Left forelimb (tissue), 1 donor: ENCODE measurements around the gene CHRND.
"Not testable (repeated sequence)": the region's sequence is repeated elsewhere in the genome, so short reads cannot be mapped to it uniquely, and the experiment has no call there.

Experiments
- DNase-seq: peaks from one replicate; pipeline ENCODE4 v3.0.0-alpha.2; 2018; ENCODE audit warnings: low spot score

CHRND gene

DNA sequence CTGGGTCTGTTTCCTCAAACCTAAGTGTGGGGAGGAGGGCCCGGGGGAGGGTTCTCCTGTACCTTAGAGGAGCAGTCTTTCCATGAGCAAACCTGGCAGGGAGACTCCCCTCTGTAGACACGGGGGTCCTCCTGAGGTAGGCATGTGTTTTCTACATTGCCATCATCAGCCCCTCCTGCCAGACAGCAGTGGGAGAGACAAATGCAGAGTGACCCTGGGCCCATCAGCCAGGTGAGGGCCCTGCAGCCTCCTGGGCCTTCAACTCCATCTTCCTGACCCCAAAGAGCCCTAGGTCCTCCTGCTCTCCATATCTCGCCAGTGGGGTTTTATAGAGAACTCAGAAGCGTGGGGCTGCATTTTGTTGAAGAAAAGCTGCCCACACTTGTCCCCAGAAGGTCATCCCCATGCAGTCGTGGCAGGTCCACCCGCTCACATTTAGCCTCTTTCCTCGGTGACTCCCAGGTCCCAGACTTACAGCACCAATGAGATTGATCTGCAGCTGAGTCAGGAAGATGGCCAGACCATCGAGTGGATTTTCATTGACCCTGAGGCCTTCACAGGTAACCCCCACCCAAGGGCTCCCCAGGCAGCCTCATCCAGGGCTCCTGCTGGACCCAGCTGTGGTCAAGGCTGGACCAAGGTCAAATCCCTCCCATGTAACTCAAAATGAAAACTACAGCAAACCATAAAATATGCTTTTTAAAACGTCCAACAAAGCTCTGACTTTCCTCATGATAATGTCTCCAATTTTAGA is 16.2 kb downstream of the CHRND start:
- DNase-seq, result no peak

DNA sequence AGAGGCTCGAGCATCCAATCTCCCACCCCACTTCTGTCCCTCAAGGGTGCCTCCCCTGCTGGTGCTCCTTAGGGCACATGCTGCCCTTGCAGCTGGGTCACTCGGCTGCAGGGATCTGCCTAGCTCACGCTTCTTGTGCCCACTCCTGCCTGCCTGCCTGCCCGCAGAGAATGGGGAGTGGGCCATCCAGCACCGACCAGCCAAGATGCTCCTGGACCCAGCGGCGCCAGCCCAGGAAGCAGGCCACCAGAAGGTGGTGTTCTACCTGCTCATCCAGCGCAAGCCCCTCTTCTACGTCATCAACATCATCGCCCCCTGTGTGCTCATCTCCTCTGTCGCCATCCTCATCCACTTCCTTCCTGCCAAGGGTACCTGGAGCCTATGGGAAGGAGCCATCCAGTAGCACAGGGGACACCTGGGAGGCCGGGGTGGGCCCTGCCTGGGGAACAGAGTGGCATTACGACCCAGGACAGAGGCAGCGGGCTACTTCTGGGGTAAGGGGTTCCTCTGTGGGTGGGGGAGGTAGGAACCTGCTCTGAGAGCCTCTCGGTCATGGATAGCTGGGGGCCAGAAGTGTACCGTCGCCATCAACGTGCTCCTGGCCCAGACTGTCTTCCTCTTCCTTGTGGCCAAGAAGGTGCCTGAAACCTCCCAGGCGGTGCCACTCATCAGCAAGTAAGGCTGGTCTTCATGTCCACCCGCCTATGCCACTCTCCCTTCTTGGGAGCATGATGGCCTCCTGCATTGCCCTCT is 16.9 kb downstream of the CHRND start:
- DNase-seq, result no peak

DNA sequence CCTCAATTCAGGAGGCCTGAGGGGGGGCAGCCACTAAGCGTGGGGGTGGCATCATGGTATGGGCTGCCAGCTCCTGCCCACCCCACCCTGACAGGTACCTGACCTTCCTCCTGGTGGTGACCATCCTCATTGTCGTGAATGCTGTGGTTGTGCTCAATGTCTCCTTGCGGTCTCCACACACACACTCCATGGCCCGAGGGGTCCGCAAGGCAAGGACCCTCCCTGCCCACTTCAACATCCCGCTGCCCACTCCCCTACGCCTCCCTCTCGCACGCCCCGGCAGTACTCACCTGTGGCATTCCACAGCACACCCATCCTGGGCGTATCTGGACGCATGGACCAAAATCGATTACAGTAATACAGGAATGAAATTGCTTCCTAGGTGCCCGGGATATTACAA is 17.5 kb downstream of the CHRND start:
- DNase-seq, result no peak

DNA sequence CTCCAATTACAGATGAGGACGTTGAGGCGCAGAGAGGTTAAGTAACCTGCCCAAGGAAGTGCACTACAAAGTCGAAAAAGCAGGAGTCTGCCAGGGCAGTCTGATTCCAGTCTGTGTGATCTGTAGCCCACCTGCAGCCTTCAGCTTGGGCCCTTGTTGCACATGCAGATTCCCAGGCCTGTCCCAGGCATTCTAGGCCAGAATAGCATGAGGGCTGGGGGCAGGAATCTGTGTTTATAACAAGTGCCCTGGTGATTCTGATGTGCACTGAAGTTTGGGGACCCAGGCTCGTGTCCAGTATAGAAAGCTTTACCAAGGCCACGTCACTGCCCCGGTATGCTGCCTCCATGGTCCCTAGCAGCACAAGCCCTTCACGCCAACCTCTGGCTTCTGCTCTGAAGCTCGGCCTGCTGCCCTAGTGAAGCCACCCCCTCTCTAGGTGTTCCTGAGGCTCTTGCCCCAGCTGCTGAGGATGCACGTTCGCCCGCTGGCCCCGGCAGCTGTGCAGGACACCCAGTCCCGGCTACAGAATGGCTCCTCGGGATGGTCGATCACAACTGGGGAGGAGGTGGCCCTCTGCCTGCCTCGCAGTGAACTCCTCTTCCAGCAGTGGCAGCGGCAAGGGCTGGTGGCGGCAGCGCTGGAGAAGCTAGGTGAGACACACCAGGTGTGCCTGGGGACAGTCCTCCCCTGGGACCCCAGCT is 18.1 kb downstream of the CHRND start:
- no peak for DNase-seq

DNA sequence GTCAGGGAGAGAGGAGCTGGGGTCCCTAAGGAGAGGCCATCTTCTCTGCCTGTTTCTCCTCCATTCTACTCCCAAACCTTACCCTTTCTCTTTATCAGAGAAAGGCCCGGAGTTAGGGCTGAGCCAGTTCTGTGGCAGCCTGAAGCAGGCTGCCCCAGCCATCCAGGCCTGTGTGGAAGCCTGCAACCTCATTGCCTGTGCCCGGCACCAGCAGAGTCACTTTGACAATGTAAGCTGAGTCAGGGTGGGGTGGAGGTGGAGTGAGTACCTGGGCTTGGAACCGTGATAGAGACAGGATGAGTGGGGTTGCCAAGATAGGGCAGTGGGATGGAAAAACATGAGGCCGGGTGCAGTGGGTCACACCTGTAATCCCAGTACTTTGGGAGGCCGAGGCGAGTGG is 18.7 kb downstream of the CHRND start:
- no peak for DNase-seq

DNA sequence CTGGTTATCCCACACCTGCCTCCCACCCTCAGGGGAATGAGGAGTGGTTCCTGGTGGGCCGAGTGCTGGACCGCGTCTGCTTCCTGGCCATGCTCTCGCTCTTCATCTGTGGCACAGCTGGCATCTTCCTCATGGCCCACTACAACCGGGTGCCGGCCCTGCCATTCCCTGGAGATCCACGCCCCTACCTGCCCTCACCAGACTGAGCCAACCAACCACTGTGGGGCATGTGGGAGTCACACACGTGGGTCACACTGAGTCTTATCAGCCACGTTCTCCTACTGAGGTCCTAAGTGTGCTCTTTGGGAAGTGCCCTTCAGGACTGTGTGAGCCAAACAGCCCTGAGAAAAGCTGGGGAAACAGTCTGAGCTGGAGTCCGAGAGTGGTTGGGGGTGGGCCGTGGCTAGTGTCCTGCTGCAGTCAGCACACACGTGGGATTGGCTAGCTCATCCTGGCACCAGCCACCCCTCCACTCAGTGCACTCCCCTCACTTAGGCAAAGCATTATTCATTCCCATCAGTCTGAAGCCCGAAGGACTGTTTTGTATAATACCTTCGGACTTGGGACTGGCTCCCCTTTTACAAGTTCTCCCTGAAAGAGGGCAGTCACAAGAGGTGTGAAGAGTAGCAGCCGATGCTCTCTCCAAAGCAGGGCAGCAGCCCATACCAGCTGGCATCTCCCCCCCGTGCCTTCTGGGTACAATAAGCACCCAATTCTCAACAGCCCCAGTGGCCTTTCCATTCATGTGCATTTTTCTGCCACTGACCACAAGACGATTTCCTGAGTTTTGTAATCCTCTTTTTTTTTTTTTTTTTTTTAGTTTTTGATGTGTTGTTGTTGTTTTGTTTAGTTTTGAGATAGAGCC is 19.8 kb downstream of the CHRND start:
- DNase-seq, result no peak

DNA sequence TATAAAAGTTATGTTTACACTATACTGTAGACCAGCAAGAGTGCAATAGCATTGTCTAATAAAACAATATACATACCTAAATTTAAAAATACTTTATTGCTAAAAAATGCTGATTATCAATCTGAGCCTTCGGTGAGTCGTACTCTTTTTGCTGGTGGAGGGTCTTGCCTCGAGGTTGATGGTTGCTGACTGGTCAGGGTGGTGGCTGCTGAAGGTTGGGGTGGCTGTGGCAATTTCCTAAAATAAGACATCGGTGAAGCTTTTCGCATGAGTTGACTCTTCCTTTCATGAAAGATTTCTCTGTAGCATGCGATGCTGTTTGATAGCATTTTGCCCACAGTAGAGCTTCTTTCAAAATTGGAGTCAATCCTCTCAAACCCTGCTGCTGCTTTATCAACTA is 22.0 kb downstream of the CHRND start:
- DNase-seq, result no peak

DNA sequence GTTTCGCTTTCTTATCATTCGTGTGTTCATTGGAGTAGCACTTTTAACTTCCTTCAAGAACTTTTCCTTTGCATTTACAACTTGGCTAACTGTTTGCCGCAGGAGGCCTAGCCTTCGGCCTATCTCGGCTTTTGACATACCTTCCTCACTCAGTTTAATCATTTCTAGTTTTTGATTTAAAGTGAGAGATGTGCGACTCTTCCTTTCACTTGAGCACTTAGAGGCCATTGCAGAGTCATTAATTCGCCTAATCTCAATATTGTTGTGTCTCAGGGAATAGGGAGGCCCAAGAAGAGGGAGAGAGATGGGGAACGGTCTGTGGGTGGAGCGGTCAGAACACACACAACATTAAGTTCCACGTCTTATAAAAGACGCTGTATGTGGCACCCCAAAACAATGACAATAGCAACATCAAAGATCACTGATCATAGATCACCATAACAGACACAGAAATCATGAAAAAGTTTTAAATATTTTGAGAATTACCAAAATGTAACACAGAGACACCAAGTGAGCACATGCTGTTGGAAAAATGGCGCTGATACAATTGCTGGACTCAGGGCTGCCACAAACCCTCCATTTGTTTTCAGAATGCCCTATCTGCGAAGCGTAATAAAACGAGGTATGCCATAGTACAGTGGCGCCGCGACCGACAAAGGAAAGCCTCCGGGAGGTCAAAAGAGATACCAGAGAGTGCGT is 23.8 kb downstream of the CHRND start:
- no peak for DNase-seq

DNA sequence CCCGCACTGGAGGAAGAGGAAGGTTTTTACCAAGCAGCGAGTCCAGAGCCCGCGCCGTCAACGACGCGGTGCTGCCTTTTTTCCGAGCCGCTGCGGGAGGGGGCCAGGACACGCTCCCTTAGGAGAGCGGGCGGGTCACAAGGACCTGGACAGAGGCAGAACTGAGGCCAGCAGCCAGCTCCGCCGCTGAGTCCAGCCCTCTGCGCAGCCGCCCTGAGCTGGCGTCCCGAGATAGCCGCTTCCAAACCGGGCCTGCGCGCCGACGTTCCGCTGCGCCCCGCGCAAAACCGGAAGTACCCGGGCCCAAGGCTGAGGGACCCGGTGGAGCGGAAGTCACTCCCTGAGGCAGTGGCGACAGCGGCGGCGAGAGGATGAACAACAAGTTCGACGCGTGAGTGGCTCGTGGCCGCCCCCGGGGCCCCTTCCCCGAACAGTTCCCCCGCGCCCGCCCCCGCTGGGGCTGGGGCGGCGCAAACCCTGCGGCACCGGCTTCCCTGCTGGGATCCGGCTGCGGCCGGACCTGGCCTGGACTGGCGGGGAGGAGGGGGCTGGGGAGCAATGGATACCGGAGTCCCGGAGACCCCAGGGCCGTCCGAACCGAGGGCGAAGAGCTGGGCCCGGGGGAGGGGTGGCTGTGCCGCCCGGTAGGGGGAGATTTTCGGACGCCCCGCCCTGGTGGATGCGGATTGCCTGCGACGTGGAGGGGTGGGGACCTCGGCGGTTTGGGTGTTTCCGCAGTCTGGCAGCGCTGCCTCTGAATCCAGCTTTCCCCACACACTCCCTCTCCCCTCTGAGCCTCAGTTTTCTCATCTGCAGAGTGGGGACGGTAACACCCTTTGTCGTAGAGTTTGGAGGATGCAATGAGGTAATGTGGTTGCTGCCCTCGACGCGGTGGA is 24.6 kb downstream of the CHRND start, which contains the start of the genes EIF4E2 and TIGD1:
EIF4E2 (plus strand) TSS at position 336 of the 896 bp plus-strand sequence; CDS start at position 372, 36 bp downstream.
TIGD1 (minus strand) TSS at position 204 of the 896 bp plus-strand sequence. CDS start 675 bp downstream, outside the sequence.
- peak; percentile 96 for DNase-seq

DNA sequence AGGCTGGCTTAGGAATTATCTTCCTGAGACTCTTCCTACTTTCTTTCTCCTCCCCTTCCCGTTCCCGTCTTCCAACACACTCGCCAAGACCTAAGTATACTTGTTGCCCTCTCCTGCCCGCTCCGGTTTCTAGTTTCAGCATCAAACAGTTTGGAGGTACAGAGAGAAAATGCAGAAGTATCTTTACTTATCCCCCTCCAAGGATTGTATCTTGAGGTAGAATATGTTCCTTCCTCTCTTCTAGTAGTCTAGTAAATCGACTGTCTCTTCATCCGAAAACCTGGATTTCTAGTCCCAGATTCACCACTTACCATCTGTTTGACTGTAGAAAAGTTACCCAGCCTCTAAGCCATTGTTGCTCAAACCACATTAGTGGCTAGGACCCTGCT is 25.3 kb downstream of the CHRND start:
- DNase-seq, result no peak

DNA sequence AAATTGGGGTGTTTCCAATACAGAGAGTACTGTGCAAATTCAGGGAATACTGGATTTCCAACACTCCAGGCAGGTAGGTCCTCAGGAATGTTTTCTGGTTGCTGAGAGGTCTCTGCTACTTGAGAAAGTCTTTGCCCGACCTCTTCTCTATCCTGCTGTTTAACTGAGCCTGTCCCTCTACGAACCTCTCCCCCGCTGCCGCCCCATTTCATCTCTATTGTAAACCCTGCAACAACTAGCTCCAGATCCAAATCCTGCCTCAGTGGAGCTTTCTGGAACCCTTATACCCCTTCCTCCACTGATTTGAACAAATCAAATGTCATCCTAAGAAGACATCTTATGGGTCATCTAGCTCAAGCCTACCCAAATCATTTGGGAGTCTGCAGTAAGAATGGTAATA is 25.8 kb downstream of the CHRND start:
- DNase-seq, result no peak

DNA sequence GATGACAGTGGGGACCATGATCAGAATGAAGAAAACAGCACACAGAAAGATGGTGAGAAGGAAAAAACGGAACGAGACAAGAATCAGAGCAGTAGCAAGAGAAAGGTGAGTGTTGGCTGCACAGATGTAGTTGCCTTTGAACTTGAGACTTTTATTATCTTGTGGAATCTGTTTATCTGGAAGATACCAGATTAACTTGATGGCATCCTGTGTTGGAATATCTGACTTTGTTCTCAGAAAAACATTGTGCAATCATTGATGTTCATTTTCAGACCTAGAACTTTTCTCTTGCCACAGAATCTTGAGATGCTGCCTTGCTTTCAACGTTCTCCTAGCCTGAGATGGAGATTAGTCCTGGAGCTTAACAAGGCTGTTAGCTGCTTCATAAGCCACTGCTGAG is 30.5 kb downstream of the CHRND start:
- no peak for DNase-seq

DNA sequence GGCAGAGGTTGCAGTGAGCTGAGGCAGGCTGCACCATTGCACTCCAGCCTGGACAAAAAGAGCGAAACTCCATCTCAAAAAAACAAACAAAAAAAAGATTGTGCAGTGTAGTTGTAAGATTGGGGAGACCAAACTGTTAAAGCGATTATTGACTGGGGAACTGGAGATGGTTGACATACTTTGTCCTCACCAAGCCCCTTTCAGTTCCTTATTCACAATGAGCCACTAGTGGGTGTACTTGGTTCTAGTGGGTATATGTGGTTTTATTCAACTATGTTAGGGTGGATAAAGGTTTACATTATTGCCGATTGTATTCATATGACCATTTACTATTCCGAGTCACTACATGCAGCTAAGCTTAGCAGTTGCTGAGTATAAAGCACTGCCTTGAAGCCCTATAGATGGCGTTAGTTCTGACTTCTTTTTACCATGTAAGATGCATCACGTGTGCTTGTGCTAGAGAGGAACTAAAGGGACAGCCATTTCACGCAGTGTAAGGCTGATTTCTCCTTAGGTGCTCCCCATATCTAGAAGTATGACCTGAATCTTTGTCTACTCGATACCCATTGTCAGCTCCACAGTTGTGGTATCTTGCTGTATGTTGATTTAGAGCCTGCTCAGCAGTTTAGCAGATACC is 36.7 kb downstream of the CHRND start:
- no peak for DNase-seq

DNA sequence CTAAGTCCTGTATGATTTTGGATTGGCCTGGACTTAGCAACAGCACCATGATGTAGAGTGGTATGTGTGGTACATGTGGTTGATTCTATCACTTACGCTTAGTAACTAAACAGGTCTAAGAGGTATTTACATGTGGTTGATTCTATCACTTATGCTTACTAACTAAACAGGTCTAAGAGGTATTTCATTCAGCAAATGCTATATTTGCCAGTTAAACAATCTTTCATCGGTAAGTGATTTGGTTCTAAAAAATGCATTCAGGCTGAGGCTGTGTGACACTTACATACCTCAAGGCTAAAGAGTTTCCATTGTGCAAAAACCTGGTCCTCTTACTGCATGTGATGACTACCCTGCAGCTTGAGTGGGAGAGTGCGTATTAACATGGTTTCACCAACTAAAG is 37.6 kb downstream of the CHRND start:
- DNase-seq, result no peak

DNA sequence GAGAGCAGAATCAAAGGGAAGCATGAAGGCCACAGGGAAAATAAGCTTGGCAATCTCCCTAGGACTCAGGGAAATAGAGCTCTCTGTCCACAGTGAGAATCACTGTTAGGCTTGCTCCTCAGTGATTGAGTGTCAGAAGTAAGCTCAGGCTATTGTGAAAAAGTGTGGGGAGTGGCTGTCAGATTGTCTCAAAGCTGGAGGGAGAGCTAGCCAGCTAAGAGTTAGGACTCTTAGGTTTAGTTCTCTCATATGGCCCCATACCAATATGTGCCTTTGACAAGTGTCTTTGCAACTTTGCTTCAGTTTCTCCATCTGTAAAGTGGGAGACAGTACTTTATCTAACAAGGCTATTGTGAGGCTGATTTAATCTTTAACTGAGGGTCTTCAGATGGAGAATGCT is 41.8 kb downstream of the CHRND start:
- DNase-seq, result no peak

DNA sequence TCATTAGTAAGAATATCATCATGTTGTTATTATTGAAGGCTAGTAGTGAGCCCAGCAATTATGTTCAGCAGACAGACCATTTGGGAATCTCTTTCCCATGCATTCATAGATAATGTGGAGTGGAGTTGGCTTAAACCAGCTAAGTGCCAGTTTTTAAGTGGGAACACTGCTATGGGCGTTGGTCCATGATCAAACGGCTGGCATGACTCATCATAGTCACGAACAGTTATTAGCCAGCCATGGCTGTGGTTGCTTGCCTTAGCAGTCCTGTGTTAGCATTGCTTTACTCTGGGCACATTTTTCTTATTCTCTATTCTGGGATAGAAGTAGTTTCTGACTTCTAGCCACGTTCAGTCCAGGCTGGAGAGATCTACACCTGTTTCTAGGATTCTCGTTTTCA is 42.2 kb downstream of the CHRND start:
- DNase-seq, result no peak

DNA sequence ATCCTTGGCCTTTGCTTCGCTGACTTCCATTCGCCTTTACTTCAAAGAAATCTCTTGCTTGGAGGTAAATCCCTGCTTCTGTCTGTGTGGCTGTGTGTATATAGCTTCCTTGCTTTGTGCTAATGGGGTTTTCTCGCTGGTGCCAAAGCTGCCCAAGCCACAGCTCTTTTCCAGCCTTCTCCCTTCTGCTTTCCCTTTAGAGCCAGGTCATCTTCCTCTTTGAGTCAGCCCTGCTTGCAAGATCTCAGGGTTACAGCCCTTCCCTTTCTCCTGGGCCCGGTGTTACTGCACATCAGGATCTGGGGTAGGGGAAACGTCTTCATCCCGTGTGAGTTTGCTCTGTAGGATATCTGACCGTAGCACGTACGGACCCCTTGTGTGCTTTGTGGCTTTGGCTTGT is 43.6 kb downstream of the CHRND start:
- no peak for DNase-seq

DNA sequence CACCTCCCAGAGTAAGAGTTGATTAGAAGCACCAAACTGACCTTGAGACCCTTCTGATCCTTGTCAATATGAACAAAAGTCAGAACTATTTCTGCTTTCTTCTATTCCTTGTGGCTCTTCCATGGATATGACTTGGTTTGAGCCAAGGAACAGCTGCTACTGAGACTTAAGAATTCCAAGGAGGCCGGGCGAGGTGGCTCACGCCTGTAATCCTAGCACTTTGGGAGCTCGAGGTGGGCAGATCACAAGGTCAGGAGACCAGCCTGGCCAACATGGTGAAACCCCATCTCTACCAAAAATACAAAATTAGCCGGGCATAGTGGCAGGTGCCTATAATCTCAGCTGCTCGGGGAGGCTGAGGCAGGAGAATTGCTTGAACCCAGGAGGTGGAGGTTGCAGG is 44.5 kb downstream of the CHRND start:
- not testable (repeated sequence) for DNase-seq

DNA sequence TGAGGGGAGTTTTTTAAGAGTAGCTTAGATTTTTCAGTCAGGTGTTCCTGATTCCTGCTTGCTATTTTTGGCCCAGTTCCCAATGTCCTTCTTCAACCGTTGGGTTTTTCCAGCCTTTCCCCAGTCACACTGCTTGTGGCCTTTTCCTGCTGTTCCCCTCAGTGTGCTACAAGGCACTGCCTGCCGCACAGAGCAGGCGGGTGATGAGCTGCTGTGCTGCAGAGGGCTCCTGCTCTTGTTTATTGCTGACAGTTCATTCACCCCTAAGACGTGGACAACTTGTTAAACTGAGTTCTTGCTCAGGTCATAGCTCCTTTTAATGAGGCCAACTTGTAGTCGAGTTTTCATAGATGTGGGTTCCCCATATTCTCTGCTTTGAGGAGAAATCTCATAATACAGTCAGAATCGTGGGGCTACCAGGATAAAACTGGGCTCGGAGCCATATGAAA is 45.1 kb downstream of the CHRND start:
- no peak for DNase-seq

DNA sequence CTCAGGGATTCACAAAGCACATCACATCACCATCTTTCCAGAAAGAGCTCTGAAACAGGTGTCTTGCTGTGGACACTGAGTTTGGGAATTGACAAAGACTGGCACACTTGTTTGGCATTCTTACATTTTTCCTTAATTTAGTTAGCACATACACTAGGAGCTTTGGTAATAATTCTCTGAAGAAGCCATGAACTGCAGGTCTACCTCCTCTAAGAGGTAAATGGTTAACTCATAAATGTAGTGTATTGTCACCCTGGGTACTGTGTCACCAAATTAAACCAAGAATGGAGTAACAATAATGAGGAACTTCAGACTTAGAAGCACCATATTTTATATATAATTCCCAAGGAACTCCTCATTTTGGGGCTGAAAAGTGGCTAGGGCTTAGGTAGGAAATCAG is 47.1 kb downstream of the CHRND start:
- no peak for DNase-seq
